Activated B cell treated with CpG ODN at 0.5 μM for 24 hours (primary cell): ENCODE results near the gene CSMD2. TPM values are rescaled to one million over a fixed set of nuclear protein-coding genes. Genes with fewer than 3 reads are reported as not detected.

Experiments used
- ATAC-seq: fragments of 200-7000 bp; cut with Tn5 transposase; one replicate; pipeline ENCODE4 v1.10.0; 2021; ENCODE audit warnings: low read depth, mild to moderate bottlenecking, moderate library complexity
- CTCF ChIA-PET: fragments of 350-600 bp; sonication (Branson Sonifier 250); formaldehyde crosslinking; loops from one replicate; lab custom pipeline; 2021; ENCODE audit warnings: antibody characterized with exemption; lab: Charles Lee
- POLR2A ChIA-PET: fragments of 350-600 bp; sonication (Branson Sonifier 250); formaldehyde crosslinking; loops from one replicate; lab custom pipeline; 2021; ENCODE audit warnings: antibody characterized with exemption; lab: Charles Lee
- DNase-seq: peaks from one replicate; pipeline ENCODE4 v3.0.0; 2022
- H3K27ac Mint-ChIP-seq: one replicate; pipeline ENCODE4 v1.8.0; 2020; ENCODE audit warnings: mixed read lengths
- H3K27me3 Mint-ChIP-seq: one replicate; pipeline ENCODE4 v1.8.0; 2021; ENCODE audit warnings: mixed read lengths
- H3K36me3 Mint-ChIP-seq: one replicate; pipeline ENCODE4 v1.8.0; 2021; ENCODE audit warnings: low read depth, mixed read lengths
- H3K4me1 Mint-ChIP-seq: one replicate; pipeline ENCODE4 v1.8.0; 2021; ENCODE audit warnings: mixed read lengths
- H3K4me3 Mint-ChIP-seq: one replicate; pipeline ENCODE4 v1.8.0; 2020; ENCODE audit warnings: mild to moderate bottlenecking, mixed read lengths
- H3K9me3 Mint-ChIP-seq: one replicate; pipeline ENCODE4 v1.8.0; 2020; ENCODE audit warnings: mixed read lengths
- intact Hi-C: fragments of 100-400 bp; cut with micrococcal nuclease; formaldehyde crosslinking; loops from one replicate; pipeline ENCODE4 v1.15.1; 2024
- total RNA-seq: library from RNA; stranded (reverse); gene quantifications from 2 replicates; pipeline ENCODE4 v1.2.3, GENCODE V29; 2022
- TF ChIP-seq, protein P1 (sequence below): fragments of 200-600 bp; IDR thresholded peaks from one replicate; pipeline ENCODE4 v1.8.0; 2022; ENCODE audit warnings: antibody characterized with exemption, mild to moderate bottlenecking

CSMD2 gene
- total RNA-seq, 1 donor from 2014 or later: not detected

- no peaks in the 10 kb centered on the region for H3K4me1 Mint-ChIP-seq
- peaks cover 5% of the 10 kb centered on the region for H3K27me3 Mint-ChIP-seq
- no peak for DNase-seq
- H3K4me3 Mint-ChIP-seq: no peak overlapping the region
- H3K36me3 Mint-ChIP-seq: no peaks in the 10 kb centered on the region
- H3K27ac Mint-ChIP-seq: no peak overlapping the region
- H3K9me3 Mint-ChIP-seq: peaks cover 2% of the 10 kb centered on the region
- TF ChIP-seq, protein P1, sequence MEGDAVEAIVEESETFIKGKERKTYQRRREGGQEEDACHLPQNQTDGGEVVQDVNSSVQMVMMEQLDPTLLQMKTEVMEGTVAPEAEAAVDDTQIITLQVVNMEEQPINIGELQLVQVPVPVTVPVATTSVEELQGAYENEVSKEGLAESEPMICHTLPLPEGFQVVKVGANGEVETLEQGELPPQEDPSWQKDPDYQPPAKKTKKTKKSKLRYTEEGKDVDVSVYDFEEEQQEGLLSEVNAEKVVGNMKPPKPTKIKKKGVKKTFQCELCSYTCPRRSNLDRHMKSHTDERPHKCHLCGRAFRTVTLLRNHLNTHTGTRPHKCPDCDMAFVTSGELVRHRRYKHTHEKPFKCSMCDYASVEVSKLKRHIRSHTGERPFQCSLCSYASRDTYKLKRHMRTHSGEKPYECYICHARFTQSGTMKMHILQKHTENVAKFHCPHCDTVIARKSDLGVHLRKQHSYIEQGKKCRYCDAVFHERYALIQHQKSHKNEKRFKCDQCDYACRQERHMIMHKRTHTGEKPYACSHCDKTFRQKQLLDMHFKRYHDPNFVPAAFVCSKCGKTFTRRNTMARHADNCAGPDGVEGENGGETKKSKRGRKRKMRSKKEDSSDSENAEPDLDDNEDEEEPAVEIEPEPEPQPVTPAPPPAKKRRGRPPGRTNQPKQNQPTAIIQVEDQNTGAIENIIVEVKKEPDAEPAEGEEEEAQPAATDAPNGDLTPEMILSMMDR: no peak
- POLR2A ChIA-PET: no interaction called here
- CTCF ChIA-PET: no interaction called here
- intact Hi-C loops: no loop called here
- ATAC-seq: no peak
Observed at GRCh38 chr1:33960188-33960895, 204.7 kb downstream of the CSMD2 start.

DNA sequence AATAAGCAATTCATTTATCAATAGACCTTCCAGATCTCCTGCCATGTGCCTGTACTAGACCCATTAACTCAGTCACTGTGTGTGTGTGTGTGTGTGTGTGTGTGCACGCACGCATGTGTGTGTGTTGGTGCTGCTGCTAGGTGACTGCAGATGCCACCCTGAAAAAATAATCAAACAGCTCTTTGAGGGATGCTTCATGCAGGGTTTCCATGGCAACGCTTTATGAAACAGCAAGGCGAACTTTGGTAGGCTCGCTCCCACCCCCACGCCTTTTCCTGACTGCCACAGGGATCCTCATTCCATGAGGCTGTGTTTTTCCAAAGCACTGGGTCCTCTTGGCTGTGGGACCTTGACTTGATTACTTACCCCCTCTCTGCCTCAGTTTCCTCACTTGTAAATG, 207.2 kb downstream of the CSMD2 start:
- ATAC-seq (no peak), DNase-seq (no peak)
- no peaks in the 10 kb centered on the region for H3K9me3 Mint-ChIP-seq
- H3K36me3 Mint-ChIP-seq: no peaks in the 10 kb centered on the region
- no peak overlapping the region for H3K4me3 Mint-ChIP-seq
- H3K4me1 Mint-ChIP-seq: no peaks in the 10 kb centered on the region
- no peak overlapping the region for H3K27ac Mint-ChIP-seq
- POLR2A ChIA-PET: no interaction called here
- intact Hi-C loops: no loop called here
- CTCF ChIA-PET: no interaction called here
- TF ChIP-seq, protein P1: no peak
- H3K27me3 Mint-ChIP-seq: peaks cover 4% of the 10 kb centered on the region

DNA sequence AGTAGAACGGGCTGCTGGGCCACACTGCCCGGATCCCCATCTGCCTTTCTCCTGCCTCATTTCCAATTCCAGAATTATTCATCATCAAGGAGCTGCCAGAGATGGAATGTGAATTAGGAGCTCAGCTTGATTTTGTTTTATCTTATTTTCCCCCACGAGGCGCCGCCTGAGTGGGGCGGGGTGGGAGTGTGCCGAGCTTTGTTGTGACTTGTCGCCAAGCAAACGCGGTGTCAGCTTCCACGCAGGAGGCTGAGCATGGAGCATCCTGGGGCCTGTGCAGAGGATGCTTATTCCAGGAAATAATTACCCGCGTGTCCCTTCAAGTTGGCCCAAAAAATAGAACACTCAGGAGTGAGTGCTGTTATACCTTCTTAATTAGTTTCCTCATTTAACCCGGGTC, 209.9 kb downstream of the CSMD2 start:
- Mint-ChIP-seq H3K4me1 (no peaks in the 10 kb centered on the region), H3K36me3 (no peaks in the 10 kb centered on the region), H3K9me3 (no peaks in the 10 kb centered on the region), H3K27ac (no peak overlapping the region), H3K27me3 (no peaks in the 10 kb centered on the region), H3K4me3 (no peak overlapping the region)
- ChIA-PET CTCF (no interaction called here), POLR2A (no interaction called here)
- intact Hi-C loops: no loop called here
- ATAC-seq (no peak), DNase-seq (no peak)
- TF ChIP-seq, protein P1: no peak

GRCh38 chr1:33949570-33949969, 215.5 kb downstream of the CSMD2 start:
- no peak for DNase-seq
- H3K4me1 Mint-ChIP-seq: no peaks in the 10 kb centered on the region
- TF ChIP-seq, protein P1: no peak
- H3K4me3 Mint-ChIP-seq: no peak overlapping the region
- ATAC-seq: no peak
- H3K27me3 Mint-ChIP-seq: no peaks in the 10 kb centered on the region
- intact Hi-C loops: no loop called here
- POLR2A ChIA-PET: no interaction called here
- CTCF ChIA-PET: no interaction called here
- no peak overlapping the region for H3K27ac Mint-ChIP-seq
- no peaks in the 10 kb centered on the region for H3K9me3 Mint-ChIP-seq
- no peaks in the 10 kb centered on the region for H3K36me3 Mint-ChIP-seq

GRCh38 chr1:33948291-33948690, 216.7 kb downstream of the CSMD2 start:
- Mint-ChIP-seq H3K4me1 (no peaks in the 10 kb centered on the region), H3K36me3 (no peaks in the 10 kb centered on the region), H3K4me3 (no peak overlapping the region), H3K9me3 (no peaks in the 10 kb centered on the region), H3K27ac (no peak overlapping the region), H3K27me3 (no peaks in the 10 kb centered on the region)
- DNase-seq (no peak), ATAC-seq (no peak)
- CTCF ChIA-PET: no interaction called here
- intact Hi-C loops: no loop called here
- TF ChIP-seq, protein P1: no peak
- POLR2A ChIA-PET: no interaction called here
